Neural crest cell (in vitro differentiated cells): Measurements from ENCODE around the gene GATA5. TPM values are rescaled to one million over a fixed set of nuclear protein-coding genes. Genes with fewer than 3 reads are reported as not detected.

ENCODE experiments used
- DNase-seq: peaks from one replicate; pipeline ENCODE4 v3.0.0; 2021; ENCODE audit warnings: low read depth, mixed read lengths, low spot score
- H3K27ac Mint-ChIP-seq: one replicate; pipeline ENCODE4 v1.8.0; 2021; ENCODE audit warnings: mild to moderate bottlenecking, mixed read lengths; ENCODE audit not compliant: unreplicated experiment
- H3K27me3 Mint-ChIP-seq: 2 replicates; pipeline ENCODE4 v1.8.0; 2021; ENCODE audit warnings: low read depth, mild to moderate bottlenecking, mixed read lengths
- H3K36me3 Mint-ChIP-seq: 2 replicates; pipeline ENCODE4 v1.8.0; 2021; ENCODE audit warnings: low read depth, mild to moderate bottlenecking, mixed read lengths
- H3K4me1 Mint-ChIP-seq: 2 replicates; pipeline ENCODE4 v1.8.0; 2021; ENCODE audit warnings: mixed read lengths
- H3K4me3 Mint-ChIP-seq: one replicate; pipeline ENCODE4 v1.8.0; 2021; ENCODE audit warnings: mild to moderate bottlenecking, mixed read lengths
- H3K9me3 Mint-ChIP-seq: 2 replicates; pipeline ENCODE4 v1.8.0; 2021; ENCODE audit warnings: mixed read lengths
- total RNA-seq: library from RNA; stranded (reverse); gene quantifications from 2 replicates; pipeline ENCODE4 v1.2.1, GENCODE V29; 2021
- TF ChIP-seq, protein P1 (sequence below): fragments of 200-600 bp; sonication (generic); conservative IDR thresholded peaks from 2 replicates; pipeline ENCODE4 v1.5.0; 2021; ENCODE audit warnings: antibody characterized with exemption, mild to moderate bottlenecking

The GATA5 gene
- total RNA-seq, 1 donor from 2014 or later, result not detected

DNA sequence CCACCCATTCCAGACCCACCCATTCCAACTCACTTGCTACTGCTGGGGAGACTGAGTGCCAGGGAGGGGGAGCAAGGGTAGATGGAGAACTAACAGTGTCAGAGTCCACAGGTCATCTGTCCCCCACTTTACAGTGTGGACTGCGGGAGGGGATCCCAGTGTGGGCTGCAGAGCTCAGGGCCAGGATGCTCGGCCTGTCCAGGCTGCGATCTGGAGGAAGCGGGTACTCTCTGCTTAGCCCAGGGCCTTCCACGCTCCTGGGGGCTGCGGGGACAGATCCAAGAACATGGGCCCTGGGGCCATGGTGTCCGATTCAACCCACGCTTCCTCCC, 14.1 kb upstream of the GATA5 start:
- peaks cover 3% of the 10 kb centered on the region for H3K4me1 Mint-ChIP-seq
- H3K27me3 Mint-ChIP-seq, result peaks cover 22% of the 10 kb centered on the region
- no peak overlapping the region for H3K4me3 Mint-ChIP-seq
- H3K36me3 Mint-ChIP-seq, result no peaks in the 10 kb centered on the region
- no peak overlapping the region for H3K27ac Mint-ChIP-seq
- no peaks in the 10 kb centered on the region for H3K9me3 Mint-ChIP-seq
- DNase-seq, result no peak
- TF ChIP-seq, protein P1, sequence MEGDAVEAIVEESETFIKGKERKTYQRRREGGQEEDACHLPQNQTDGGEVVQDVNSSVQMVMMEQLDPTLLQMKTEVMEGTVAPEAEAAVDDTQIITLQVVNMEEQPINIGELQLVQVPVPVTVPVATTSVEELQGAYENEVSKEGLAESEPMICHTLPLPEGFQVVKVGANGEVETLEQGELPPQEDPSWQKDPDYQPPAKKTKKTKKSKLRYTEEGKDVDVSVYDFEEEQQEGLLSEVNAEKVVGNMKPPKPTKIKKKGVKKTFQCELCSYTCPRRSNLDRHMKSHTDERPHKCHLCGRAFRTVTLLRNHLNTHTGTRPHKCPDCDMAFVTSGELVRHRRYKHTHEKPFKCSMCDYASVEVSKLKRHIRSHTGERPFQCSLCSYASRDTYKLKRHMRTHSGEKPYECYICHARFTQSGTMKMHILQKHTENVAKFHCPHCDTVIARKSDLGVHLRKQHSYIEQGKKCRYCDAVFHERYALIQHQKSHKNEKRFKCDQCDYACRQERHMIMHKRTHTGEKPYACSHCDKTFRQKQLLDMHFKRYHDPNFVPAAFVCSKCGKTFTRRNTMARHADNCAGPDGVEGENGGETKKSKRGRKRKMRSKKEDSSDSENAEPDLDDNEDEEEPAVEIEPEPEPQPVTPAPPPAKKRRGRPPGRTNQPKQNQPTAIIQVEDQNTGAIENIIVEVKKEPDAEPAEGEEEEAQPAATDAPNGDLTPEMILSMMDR, result no peak

DNA sequence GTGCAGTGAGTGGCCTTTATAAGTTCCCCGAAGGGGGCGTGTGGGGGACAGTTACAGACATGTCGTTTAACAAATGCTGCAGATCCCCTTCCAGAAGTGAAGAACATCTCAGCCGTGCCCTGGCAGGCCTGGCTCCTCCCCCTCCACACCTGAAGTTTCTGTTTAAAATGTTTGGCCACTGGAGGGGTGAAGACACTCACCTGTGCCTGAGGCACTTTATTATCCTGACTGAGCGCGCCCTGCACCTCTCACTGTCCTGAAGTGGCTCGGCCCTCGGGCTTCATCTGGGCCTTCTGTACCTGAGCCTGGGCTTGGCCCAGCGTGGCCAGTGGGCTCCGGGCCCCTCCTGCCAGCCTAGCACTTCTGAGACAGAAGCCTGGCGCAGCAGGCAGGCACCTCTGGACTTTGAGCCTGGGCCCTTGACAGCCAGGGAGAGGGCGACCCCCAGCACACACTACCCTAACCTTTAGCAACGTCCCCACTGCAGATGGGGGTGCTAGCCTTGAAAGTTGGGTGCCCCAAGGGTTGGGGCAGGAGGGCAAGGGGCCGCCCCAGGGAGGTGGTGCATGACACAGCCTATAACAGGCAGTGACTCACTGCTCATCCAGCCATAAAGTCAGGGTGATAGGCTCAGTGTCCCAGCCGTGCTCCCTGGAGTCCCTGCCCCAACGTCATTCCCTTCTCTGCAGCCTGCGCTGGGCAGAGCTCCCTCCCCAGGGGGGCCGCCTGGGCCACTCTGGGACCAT, 13.6 kb upstream of the GATA5 start:
- peaks cover 3% of the 10 kb centered on the region for H3K4me1 Mint-ChIP-seq
- H3K36me3 Mint-ChIP-seq, result no peaks in the 10 kb centered on the region
- TF ChIP-seq, protein P1, result no peak
- no peak for DNase-seq
- H3K27ac Mint-ChIP-seq, result no peak overlapping the region
- H3K9me3 Mint-ChIP-seq, result no peaks in the 10 kb centered on the region
- H3K27me3 Mint-ChIP-seq, result peaks cover 22% of the 10 kb centered on the region
- H3K4me3 Mint-ChIP-seq, result no peak overlapping the region

DNA sequence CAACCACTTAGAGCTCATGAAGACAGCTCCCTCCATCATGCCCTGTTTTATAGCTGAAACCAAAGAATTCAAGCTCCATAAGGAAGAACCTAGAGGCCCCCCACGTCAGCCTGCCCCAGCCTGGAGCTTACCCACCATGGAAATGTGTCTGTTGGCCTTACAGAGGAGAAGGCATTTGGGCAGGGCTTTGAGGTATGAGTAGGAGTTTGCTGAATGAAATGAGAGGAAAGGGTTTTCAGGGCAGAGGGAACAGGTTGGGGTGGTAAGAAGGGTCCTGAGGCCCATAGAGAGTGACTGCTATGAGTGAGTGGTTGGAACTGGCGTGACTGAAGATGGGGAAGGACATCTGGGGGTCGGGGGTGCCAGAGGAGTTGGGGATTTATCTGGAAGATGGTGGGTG, 12.7 kb upstream of the GATA5 start:
- Mint-ChIP-seq H3K27me3 (peaks cover 27% of the 10 kb centered on the region), H3K4me3 (no peak overlapping the region), H3K36me3 (no peaks in the 10 kb centered on the region), H3K9me3 (no peaks in the 10 kb centered on the region), H3K27ac (no peak overlapping the region), H3K4me1 (no peaks in the 10 kb centered on the region)
- no peak for DNase-seq
- TF ChIP-seq, protein P1, result no peak

DNA sequence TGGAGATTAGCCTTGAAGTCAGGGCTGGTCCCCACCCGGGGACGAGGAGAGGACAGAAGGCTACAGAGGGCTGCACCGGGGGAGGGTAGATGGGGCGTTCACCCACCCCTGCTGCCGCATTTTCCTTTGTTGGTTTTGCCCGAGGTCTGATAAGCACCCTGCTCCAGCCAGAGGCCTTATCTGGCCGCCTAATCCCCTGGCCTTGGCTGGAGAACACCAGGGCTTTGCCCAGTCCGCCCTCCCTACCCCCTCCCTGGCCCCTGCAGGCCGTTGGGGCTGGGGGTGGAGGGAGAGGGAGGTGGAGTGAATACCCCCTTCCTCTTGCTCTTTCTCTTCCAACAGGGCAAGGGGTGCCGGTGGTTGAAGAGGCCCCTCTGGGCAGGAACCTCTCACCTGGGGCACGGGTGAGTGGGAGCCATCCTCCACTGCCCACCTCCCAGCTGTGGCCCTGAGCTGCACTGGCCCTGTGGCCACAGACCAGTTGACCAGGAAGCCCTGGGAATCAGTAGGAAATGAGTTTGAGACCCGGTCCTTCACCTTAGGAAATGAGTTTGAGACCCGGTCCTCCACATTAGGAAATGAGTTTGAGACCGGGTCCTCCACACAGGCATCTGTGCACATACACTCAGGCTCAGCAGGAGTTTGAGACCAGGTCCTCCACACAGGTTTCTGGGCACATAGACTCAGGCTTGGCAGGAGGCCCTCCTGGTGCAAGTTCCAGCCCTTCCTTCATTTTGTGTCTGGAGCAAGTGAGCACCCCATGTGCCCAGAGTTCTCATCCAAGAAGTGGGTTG, 12.0 kb upstream of the GATA5 start:
- no peak for DNase-seq

DNA sequence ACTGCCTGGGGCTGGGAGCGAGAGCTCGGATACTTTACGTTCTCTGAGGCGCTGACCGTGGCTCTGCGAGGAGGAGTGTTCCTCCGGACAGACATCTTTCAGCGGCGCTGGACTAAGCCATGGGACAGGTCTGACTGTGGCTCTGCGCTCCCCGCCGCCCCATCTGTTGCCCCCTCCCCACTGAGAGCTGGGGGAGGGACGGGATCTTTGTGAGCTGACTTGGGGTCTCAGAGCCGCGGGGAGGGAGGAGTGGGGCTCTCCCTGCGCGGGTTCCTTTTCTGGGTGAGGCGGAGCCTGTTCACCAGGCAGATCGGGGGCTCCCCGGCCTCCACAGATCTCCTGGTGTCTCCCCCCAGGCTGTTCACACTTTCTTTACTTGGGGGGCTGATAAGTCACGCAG, 11.3 kb upstream of the GATA5 start:
- Mint-ChIP-seq H3K36me3 (no peaks in the 10 kb centered on the region), H3K4me1 (no peaks in the 10 kb centered on the region)

More for the DNA sequence above, 12.0 kb upstream of the GATA5 start:
- H3K4me3 Mint-ChIP-seq, result no peak overlapping the region
- H3K27me3 Mint-ChIP-seq, result peaks cover 34% of the 10 kb centered on the region
- H3K4me1 Mint-ChIP-seq, result no peaks in the 10 kb centered on the region
- TF ChIP-seq, protein P1, result no peak
- H3K9me3 Mint-ChIP-seq, result no peaks in the 10 kb centered on the region
- H3K36me3 Mint-ChIP-seq, result no peaks in the 10 kb centered on the region
- H3K27ac Mint-ChIP-seq, result no peak overlapping the region

More for the DNA sequence above, 11.3 kb upstream of the GATA5 start:
- DNase-seq, result no peak
- Mint-ChIP-seq H3K27me3 (peaks cover 40% of the 10 kb centered on the region), H3K4me3 (no peak overlapping the region), H3K9me3 (no peaks in the 10 kb centered on the region), H3K27ac (no peak overlapping the region)
- TF ChIP-seq, protein P1, result no peak
